Stimulated activated CD4-positive, alpha-beta T cell treated with anti-CD3 and anti-CD28 coated beads, Interleukin-2, amount 100 ng/mL, for 4 hours (primary cell): Measurements from ENCODE around the gene DNAAF3.

Source experiments
- DNase-seq: peaks from one replicate; pipeline ENCODE4 v3.0.0-alpha.2; 2020; ENCODE audit warnings: low read depth

The DNAAF3 gene

DNA sequence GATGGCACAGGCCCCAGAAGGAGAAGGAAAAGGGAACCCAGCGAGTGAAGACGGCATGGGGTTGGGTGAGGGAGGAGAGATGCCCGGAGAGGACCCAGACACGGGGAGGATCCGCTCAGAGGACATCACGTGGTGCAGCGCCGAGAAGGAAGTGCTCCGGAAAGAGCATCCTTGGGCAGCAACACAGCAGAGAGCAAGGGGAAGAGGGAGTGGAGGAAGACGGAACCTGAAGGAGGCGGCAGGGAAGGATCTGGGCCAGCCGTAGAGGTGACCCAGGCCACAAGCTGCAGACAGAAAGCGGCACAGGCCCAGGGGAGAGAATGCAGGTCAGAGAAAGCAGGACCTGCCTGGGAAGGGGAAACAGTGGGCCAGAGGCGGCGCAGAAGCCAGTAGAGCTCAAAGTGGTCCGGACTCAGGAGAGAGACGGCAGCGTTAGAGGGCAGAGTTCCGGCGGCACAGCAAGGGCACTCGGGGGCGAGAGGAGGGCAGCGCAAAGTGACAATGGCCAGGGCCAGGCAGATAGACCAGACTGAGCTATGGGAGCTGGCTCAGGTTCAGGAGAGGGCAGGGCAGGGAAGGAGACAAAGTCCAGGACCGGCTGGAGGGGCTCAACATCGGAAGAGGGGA is 50.1 kb downstream of the DNAAF3 start:
- no peak for DNase-seq

DNA sequence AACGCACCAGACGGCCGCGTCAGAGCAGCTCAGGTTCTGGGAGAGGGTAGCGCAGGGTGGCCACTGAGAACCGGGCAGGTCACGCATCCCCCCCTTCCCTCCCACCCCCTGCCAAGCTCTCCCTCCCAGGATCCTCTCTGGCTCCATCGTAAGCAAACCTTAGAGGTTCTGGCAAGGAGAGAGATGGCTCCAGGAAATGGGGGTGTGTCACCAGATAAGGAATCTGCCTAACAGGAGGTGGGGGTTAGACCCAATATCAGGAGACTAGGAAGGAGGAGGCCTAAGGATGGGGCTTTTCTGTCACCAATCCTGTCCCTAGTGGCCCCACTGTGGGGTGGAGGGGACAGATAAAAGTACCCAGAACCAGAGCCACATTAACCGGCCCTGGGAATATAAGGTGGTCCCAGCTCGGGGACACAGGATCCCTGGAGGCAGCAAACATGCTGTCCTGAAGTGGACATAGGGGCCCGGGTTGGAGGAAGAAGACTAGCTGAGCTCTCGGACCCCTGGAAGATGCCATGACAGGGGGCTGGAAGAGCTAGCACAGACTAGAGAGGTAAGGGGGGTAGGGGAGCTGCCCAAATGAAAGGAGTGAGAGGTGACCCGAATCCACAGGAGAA is 50.9 kb downstream of the DNAAF3 start:
- no peak for DNase-seq

GRCh38 chr19:55114566-55115145 is 51.8 kb downstream of the DNAAF3 start:
- no peak for DNase-seq

- DNase-seq, result no peak
Observed at GRCh38 chr19:55113570-55114039, 52.8 kb downstream of the DNAAF3 start.

GRCh38 chr19:55112777-55113569 is 53.4 kb downstream of the DNAAF3 start:
- DNase-seq, result no peak

DNA sequence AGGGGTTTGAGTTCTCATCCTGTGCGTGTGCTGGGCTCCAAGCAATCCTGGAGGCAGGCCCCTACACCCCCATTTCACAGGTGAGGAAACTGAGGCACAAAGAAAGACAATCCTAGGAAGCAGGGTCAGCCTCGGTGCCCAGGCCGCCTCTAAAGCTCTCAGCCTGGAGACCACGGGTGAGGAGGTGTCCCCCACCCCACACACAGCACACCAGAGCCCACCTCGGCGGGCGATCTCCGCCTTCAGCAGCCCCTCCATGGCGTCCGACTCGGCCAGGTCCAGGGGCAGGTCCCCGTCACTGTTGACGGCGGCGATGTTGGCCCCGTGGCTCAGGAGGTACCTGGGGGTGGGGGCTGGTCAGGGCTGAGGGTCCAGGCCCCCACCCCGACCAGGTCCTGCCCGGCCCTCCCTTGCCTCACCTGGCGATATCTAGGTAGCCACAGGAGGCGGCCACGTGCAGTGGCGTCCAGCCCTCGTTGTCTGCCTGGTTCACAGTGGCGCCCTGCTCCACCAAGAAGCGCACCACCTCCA is 54.1 kb downstream of the DNAAF3 start:
- no peak for DNase-seq

GRCh38 chr19:55111238-55111831 is 55.1 kb downstream of the DNAAF3 start:
- no peak for DNase-seq

- DNase-seq, result no peak
Observed at GRCh38 chr19:55109527-55110291, 56.7 kb downstream of the DNAAF3 start.
